ENCODE data around the gene ZFP3.

DNA sequence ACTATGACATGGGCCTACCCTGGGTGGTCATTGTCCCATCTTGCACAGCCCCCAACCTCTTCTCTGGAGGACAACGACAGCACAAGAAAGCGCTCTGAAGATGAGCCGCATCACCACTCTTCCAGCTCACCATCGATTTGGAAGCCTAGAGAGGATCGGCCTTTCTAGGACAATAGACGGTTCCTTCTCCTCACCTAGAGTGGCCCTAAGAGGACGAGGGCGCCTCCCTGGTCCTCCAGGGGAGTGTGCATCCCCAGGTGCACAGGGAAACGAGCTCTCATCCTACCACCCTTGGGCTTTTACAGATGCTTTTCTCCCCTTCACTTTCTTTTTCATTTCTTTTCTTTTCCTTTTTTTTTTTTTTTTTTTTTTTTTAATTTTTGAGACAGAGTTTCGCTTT is 22.7 kb upstream of the ZFP3 start:
- TF ChIP-seq, protein P1, sequence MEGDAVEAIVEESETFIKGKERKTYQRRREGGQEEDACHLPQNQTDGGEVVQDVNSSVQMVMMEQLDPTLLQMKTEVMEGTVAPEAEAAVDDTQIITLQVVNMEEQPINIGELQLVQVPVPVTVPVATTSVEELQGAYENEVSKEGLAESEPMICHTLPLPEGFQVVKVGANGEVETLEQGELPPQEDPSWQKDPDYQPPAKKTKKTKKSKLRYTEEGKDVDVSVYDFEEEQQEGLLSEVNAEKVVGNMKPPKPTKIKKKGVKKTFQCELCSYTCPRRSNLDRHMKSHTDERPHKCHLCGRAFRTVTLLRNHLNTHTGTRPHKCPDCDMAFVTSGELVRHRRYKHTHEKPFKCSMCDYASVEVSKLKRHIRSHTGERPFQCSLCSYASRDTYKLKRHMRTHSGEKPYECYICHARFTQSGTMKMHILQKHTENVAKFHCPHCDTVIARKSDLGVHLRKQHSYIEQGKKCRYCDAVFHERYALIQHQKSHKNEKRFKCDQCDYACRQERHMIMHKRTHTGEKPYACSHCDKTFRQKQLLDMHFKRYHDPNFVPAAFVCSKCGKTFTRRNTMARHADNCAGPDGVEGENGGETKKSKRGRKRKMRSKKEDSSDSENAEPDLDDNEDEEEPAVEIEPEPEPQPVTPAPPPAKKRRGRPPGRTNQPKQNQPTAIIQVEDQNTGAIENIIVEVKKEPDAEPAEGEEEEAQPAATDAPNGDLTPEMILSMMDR (IDR thresholded peaks at IDR 0.05): no peak
- no peak for TF ChIP-seq POLR2A (IDR thresholded peaks at IDR 0.05)

Data from heart left ventricle (tissue), 13 donors.